K562 (cell line): ENCODE measurements around the gene ABHD1. TPM values are rescaled to one million over a fixed set of nuclear protein-coding genes. Genes with fewer than 3 reads are reported as not detected.

ENCODE experiments used
- BCL6 ChIP-seq: fragments of 250-450 bp; sonication (Bioruptor Pico); IDR thresholded peaks from 2 replicates; pipeline ENCODE4 v1.4.0; 2020
- BHLHE40 ChIP-seq: IDR thresholded peaks from 2 replicates; pipeline ENCODE4 v1.6.1; 2011; ENCODE audit warnings: low read length, improper control_type of control experiment
- CBFB ChIP-seq: sonication (generic); formaldehyde crosslinking; IDR thresholded peaks from 2 replicates; pipeline ENCODE4 v1.4.0; 2020; ENCODE audit warnings: mild to moderate bottlenecking, missing genetic modification reagents
- CTBP1 ChIP-seq: fragments of 450-650 bp; IDR thresholded peaks from 2 replicates; pipeline ENCODE4 v1.6.1; 2016; ENCODE audit warnings: borderline replicate concordance
- DMBX1 ChIP-seq: fragments of 250-450 bp; sonication (Bioruptor Pico); IDR thresholded peaks from 2 replicates; pipeline ENCODE4 v1.8.0; 2022; ENCODE audit warnings: inconsistent platforms, mild to moderate bottlenecking, moderate library complexity, borderline replicate concordance
- KAT7 ChIP-seq: sonication (generic); formaldehyde crosslinking; IDR thresholded peaks from 2 replicates; pipeline ENCODE4 v1.8.0; 2022; ENCODE audit warnings: missing genetic modification reagents, mild to moderate bottlenecking, borderline replicate concordance
- KLF1 ChIP-seq: fragments of 450-650 bp; IDR thresholded peaks from 2 replicates; pipeline ENCODE4 v1.6.1; 2016; ENCODE audit warnings: missing genetic modification characterization, missing compliant biosample characterization
- MEF2A ChIP-seq: IDR thresholded peaks from 2 replicates; pipeline ENCODE4 v1.6.1; 2011; ENCODE audit warnings: low read depth, mild to moderate bottlenecking, low read length, moderate library complexity; ENCODE audit not compliant: control insufficient read depth
- NFYB ChIP-seq: IDR thresholded peaks from 2 replicates; pipeline ENCODE4 v1.6.1; 2011; ENCODE audit warnings: mild to moderate bottlenecking, moderate library complexity; ENCODE audit not compliant: insufficient read length; ENCODE audit errors: extremely low read depth
- POLR2AphosphoS5 ChIP-seq: IDR thresholded peaks from 2 replicates; pipeline ENCODE4 v1.6.1; 2011; ENCODE audit warnings: mild to moderate bottlenecking, low read depth, low read length, moderate library complexity; ENCODE audit not compliant: control insufficient read depth, insufficient read depth
- POLR2H ChIP-seq: IDR thresholded peaks from 2 replicates; pipeline ENCODE4 v1.6.1; 2016; ENCODE audit warnings: missing genetic modification characterization, low read depth, mild to moderate bottlenecking, control low read depth, missing compliant biosample characterization, moderate library complexity
- RAD51 ChIP-seq: fragments of 450-650 bp; IDR thresholded peaks from 2 replicates; pipeline ENCODE4 v1.7.1; 2016; ENCODE audit warnings: low read depth, mild to moderate bottlenecking, borderline replicate concordance
- RBM39 ChIP-seq: fragments of 200-400 bp; formaldehyde crosslinking; optimal IDR thresholded peaks from 2 replicates; pipeline ENCODE3; 2018; ENCODE audit warnings: low read depth, low read length
- SMARCE1 ChIP-seq: fragments of 450-650 bp; IDR thresholded peaks from 2 replicates; pipeline ENCODE4 v1.7.1; 2016; ENCODE audit warnings: mild to moderate bottlenecking
- TAF1 ChIP-seq: IDR thresholded peaks from 2 replicates; pipeline ENCODE4 v1.6.1; 2011; ENCODE audit warnings: mild to moderate bottlenecking, low read length, moderate library complexity; ENCODE audit not compliant: insufficient read depth, control insufficient read depth, severe bottlenecking; ENCODE audit errors: extremely low read depth
- ZNF197 ChIP-seq: fragments of 200-800 bp; sonication (Bioruptor generic); IDR thresholded peaks from 2 replicates; pipeline ENCODE4 v1.6.1; 2016; ENCODE audit warnings: low read depth, missing genetic modification characterization, missing compliant biosample characterization
- polyA plus RNA-seq, 8 experiments: library from polyadenylated mRNA; depleted of rRNA in 4 of 8; stranded (reverse) in 5 of 8; unstranded in 3 of 8; fragments of >200 nt; fragmentation: Nextera tagmentation in 2 of 8; fragmentation: Illumina TruSeq in 1 of 8; extraction: Ambion mirVana in 2 of 8; extraction: Trizol in 1 of 8; gene quantifications; 2 replicates each; pipeline versions ENCODE4 v1.2.1 to v1.2.3, GENCODE V29; 2011 to 2014; ENCODE audit warnings: inconsistent platforms in 1 of 8, missing spikeins in 1 of 8
- total RNA-seq, 7 experiments: library from RNA; depleted of rRNA in 6 of 7; stranded (reverse); fragments of >200 nt in 6 of 7; fragmentation: Illumina TruSeq in 2 of 7; extraction: Trizol in 2 of 7; gene quantifications; 2 replicates each; pipeline versions ENCODE4 v1.2.1 to v1.2.3, GENCODE V29; 2011 to 2021; ENCODE audit warnings: low replicate concordance in 1 of 7
- TF ChIP-seq, protein P1 (sequence below), 2 experiments: fragments of 450-650 bp in 1 of 2; IDR thresholded peaks; 2 replicates each; pipeline ENCODE4 v1.6.1; 2011 to 2017; ENCODE audit warnings: low read depth in 2 of 2, antibody characterized with exemption in 1 of 2, borderline replicate concordance in 1 of 2, low read length in 1 of 2, mild to moderate bottlenecking in 1 of 2, mixed read lengths in 1 of 2; ENCODE audit not compliant: control insufficient read depth in 1 of 2
- TF ChIP-seq, protein P2 (sequence below), 2 experiments: fragments of 150-350 bp in 1 of 2; IDR thresholded peaks; 2 replicates each; pipeline ENCODE4 v1.6.1; 2012 to 2016; ENCODE audit warnings: low read depth in 2 of 2, low read length in 2 of 2, mild to moderate bottlenecking in 1 of 2, moderate library complexity in 1 of 2
- TF ChIP-seq, protein P3 (sequence below): fragments of 450-650 bp; formaldehyde crosslinking; IDR thresholded peaks from 2 replicates; pipeline ENCODE4 v1.4.0; 2020; ENCODE audit warnings: mild to moderate bottlenecking, moderate library complexity

The ABHD1 gene
- total and polyA plus RNA-seq, 9 of the 15 experiments (the other 6 are each of a cell fraction or from before 2014, with no cell fraction given) = 0.10 to 0.16 (median 0.11) TPM; not detected in 5

DNA sequence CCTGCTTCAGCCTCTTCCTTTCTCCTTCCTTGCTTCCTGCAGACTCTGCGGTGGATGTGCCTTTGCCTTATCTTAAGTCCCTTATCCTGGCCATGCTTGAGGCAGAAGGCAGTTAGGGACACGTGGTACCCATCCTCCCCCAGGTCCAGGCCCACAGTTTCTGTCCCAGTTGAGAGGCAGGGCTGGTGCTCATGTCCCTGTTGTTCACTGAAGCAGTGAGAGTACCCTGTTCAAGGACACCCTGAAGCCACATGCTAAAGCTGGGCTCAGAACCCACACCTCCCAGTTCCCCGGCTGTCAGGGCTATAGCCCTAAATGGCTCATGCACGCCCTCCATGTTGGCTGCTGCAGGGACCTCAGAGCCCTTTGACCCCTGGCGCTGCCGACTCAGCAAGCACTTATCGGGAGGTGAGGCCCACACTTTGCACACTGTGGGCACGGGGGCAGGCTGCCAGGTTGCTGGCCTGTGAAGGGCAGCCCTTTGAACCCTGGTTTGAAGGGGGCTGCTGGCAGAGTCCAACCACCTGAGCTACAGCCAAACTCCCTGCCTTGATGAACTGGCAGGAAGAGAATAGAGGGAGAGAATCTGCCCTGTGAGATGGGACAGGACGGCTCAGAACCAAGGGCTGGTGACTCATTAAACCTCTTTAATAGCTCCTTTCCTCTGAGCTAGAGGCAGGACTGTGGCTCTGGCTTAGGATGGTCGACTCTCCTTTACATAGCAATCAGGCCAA, 30.8 kb upstream of the ABHD1 start (continued):
- TF ChIP-seq KLF1 = 0 out of 2 replicates have a peak, but pooled peaks have one; percentile 14
- TF ChIP-seq CBFB (CRISPR knock-in tag) = 0 out of 2 replicates have a peak, but pooled peaks have one; percentile 39
- TF ChIP-seq, protein P1, sequence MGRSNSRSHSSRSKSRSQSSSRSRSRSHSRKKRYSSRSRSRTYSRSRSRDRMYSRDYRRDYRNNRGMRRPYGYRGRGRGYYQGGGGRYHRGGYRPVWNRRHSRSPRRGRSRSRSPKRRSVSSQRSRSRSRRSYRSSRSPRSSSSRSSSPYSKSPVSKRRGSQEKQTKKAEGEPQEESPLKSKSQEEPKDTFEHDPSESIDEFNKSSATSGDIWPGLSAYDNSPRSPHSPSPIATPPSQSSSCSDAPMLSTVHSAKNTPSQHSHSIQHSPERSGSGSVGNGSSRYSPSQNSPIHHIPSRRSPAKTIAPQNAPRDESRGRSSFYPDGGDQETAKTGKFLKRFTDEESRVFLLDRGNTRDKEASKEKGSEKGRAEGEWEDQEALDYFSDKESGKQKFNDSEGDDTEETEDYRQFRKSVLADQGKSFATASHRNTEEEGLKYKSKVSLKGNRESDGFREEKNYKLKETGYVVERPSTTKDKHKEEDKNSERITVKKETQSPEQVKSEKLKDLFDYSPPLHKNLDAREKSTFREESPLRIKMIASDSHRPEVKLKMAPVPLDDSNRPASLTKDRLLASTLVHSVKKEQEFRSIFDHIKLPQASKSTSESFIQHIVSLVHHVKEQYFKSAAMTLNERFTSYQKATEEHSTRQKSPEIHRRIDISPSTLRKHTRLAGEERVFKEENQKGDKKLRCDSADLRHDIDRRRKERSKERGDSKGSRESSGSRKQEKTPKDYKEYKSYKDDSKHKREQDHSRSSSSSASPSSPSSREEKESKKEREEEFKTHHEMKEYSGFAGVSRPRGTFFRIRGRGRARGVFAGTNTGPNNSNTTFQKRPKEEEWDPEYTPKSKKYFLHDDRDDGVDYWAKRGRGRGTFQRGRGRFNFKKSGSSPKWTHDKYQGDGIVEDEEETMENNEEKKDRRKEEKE (IDR thresholded peaks at IDR 0.05; ENCODE audit: borderline replicate concordance in 1 of 2, control insufficient read depth in 1 of 2, low read depth in 2 of 2, low read length in 1 of 2) = no peak
- no peak for TF ChIP-seq NFYB
- peak; percentile 66; the same call in 1 of the 2 replicates for TF ChIP-seq ZNF197 (CRISPR knock-in tag)
- TF ChIP-seq POLR2AphosphoS5 = 0 out of 2 replicates have a peak, but pooled peaks have one; percentile 29
- peak; percentile 80; the same call in 1 of the 2 replicates for TF ChIP-seq DMBX1 (CRISPR knock-in tag)
- TF ChIP-seq CTBP1 = peak; percentile 98
- TF ChIP-seq POLR2H (tag) = no peak
- peak; percentile 63; the same call in 1 of the 2 replicates for TF ChIP-seq KAT7 (CRISPR knock-in tag)
- peak; percentile 79 for TF ChIP-seq RAD51
- no peak for TF ChIP-seq MEF2A
- no peak for TF ChIP-seq RBM39
- peak; percentile 63; the same call in 1 of the 2 replicates for TF ChIP-seq SMARCE1
- TF ChIP-seq BHLHE40 = peak; percentile 72; the same call in 1 of the 2 replicates
- no peak for TF ChIP-seq BCL6 (CRISPR knock-in tag)
- TF ChIP-seq, protein P2, sequence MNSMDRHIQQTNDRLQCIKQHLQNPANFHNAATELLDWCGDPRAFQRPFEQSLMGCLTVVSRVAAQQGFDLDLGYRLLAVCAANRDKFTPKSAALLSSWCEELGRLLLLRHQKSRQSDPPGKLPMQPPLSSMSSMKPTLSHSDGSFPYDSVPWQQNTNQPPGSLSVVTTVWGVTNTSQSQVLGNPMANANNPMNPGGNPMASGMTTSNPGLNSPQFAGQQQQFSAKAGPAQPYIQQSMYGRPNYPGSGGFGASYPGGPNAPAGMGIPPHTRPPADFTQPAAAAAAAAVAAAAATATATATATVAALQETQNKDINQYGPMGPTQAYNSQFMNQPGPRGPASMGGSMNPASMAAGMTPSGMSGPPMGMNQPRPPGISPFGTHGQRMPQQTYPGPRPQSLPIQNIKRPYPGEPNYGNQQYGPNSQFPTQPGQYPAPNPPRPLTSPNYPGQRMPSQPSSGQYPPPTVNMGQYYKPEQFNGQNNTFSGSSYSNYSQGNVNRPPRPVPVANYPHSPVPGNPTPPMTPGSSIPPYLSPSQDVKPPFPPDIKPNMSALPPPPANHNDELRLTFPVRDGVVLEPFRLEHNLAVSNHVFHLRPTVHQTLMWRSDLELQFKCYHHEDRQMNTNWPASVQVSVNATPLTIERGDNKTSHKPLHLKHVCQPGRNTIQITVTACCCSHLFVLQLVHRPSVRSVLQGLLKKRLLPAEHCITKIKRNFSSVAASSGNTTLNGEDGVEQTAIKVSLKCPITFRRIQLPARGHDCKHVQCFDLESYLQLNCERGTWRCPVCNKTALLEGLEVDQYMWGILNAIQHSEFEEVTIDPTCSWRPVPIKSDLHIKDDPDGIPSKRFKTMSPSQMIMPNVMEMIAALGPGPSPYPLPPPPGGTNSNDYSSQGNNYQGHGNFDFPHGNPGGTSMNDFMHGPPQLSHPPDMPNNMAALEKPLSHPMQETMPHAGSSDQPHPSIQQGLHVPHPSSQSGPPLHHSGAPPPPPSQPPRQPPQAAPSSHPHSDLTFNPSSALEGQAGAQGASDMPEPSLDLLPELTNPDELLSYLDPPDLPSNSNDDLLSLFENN (IDR thresholded peaks at IDR 0.05; ENCODE audit: low read depth in 2 of 2, low read length in 2 of 2) = no peak
- TF ChIP-seq TAF1 = no peak
- TF ChIP-seq, protein P3, sequence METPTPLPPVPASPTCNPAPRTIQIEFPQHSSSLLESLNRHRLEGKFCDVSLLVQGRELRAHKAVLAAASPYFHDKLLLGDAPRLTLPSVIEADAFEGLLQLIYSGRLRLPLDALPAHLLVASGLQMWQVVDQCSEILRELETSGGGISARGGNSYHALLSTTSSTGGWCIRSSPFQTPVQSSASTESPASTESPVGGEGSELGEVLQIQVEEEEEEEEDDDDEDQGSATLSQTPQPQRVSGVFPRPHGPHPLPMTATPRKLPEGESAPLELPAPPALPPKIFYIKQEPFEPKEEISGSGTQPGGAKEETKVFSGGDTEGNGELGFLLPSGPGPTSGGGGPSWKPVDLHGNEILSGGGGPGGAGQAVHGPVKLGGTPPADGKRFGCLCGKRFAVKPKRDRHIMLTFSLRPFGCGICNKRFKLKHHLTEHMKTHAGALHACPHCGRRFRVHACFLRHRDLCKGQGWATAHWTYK (CRISPR knock-in tag) = peak; percentile 92
